Right renal pelvis (tissue), 4 donors: ENCODE results near the gene SDR42E2. TPM values are rescaled to one million over a fixed set of nuclear protein-coding genes. Genes with fewer than 3 reads are reported as not detected.
A peak's percentile ranks its signal among the peaks of the same experiment; 100 is the strongest.
"Not testable (repeated sequence)": the region's sequence is repeated elsewhere in the genome, so short reads cannot be mapped to it uniquely, and the experiment has no call there.

Experiments used
- DNase-seq, 4 donors: peaks; one replicate each; pipeline ENCODE4 v3.0.0-alpha.2; 2013; ENCODE audit warnings: low read depth in 4 of 4, low spot score in 3 of 4, missing footprints in 1 of 4
- polyA plus RNA-seq, 4 donors: library from polyadenylated mRNA; unstranded; fragments of 120-200 nt; gene quantifications; one replicate each; pipeline ENCODE4 v1.2.1, GENCODE V29; 2013; ENCODE audit not compliant: insufficient read length in 4 of 4

Gene SDR42E2
- polyA plus RNA-seq, 4 donors: 0.13 to 0.36 (median 0.18) TPM

DNA sequence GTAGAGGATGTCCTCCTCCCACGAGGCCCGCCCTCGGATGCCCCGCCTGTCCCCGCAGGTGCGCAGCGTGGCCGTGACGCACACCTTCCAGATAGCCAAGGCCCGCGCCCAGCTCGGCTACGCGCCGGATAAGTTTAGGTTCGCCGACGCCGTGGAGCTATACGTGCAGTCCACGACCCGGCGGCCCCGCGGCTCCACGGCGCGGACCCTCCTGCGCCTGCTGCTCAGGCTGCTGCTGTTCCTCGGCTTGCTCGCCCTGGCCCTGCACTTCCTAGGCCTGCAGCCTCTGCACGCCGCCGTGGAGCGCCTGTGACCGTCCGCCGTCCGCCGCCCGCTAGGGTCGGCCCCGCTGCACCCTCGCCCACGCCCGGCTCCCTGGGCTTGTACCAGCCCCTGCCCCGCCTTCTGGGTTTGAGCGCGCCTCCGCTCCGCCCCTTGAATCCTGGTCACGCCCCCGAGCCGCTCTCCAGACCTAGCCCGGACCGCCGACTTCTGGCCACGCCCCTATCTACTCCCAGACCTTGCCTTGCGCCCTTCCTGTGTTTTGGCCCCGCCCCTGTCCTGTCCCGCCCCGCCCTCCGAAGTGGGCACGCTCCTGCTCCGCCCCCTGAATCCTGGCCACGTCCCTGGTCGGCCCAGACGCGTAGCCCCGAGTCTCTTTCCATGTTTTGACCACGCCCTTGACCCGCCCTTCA, 27.9 kb downstream of the SDR42E2 start:
- peak in 2 of 4 donors; percentile 100 for DNase-seq

DNA sequence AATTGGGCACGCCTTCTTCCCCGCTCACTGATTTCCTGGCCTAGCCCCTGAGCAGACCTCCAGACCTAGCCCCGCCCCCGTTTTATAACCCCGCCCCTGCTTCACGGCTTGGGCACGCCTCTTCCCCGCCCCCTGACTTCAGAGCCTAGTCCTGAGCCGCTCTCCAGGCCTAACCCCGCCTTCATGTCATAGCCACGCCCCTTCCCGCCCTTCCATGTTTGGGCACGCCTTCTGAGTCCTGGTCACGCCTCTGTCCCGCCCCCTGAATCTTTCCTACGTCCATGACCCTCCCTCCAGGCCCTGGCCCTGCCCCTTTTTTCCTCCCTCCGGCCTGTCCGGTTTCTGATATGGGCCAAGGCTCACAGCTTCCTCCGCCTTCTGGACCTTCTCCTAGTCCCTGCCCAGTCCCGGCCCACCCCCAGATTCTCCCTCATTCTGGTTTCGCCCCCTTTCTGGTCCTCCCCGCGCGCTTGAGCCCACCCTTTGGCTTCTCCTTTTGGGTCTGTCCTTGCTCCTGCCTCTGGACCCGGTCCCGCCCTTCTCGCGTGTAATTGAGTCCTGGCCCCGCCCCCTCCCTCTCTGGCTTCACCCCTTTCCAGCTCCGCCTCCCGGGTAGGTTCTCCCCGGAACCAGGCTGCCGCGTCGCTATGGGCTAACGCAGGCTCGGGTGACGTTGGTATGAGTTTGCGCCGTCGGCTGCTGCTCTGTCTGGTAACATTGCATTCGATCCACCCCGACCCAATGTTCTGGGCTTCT, 28.6 kb downstream of the SDR42E2 start:
- DNase-seq: peak; percentile 94 to 100 (median 100)

DNA sequence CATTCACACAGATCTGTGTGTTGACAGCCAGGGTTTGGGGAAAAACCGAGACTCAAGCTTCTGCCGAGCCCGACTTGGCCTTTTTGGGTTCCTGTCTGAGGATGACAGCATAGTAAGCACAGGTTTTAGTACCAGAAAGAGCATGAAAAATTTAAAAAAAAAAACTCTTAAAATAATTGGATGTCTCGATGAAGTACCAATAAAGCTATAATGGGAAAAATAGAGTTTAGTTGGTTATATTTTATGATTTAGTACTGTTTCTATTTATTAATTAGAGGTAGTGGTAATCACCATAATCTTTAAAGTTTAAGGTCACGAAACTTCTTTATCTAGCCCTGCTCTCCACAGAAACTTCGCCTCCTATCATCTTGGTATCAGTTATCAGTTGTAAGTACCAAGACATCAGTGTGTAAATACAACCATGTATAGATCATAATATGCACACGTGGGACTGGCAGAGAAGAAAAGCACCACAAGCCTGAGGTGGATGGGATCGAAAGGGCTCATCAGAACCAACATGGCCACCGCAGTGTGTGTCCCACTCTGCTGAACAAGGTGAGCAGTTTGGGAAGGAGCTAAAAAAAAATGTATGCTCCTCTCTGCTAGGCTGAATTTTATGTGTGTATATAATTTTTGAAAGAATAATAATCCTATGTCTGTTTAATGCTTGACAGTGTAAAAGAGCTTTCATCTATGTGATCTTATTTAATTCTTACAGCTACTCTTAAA, 29.4 kb downstream of the SDR42E2 start:
- DNase-seq: peak in 1 of 4 donors; percentile 15

DNA sequence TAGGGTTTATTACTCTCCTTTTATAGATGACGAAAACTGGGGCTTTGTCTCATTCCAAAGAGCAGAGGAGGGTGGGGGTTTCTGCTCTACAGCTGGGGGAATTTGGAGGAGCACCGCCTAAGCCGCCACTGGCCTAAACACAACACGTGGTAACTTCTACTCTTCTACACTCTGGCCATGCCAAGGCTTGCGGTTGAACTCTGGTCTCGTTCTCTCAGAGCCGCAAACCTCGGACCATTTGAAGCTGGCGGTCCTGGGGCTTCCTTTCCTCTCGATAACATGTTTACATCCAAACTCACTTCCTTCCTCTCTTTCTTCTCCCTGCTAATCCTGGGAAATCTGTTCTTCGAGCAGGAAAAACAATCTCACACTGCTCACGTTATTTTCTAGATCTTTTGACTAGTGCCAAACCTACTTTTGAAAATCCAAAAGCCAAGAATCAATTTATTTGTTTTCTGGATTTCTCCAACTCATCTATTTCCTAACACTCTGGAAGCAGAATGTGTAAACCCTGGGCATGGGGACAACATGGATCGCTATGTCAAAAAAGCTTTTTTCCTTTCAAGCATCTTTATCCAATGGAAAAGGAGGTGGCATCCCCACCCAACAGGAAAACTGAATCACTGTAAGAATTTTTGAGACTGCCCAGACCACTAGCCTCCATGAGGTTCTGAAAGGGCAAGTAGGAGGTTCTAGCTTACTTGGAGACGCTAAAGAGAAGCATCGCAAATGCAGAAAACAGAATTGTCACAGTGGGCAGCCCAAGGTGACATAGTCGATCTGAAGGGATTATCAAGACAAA, 30.2 kb downstream of the SDR42E2 start:
- peak in 3 of 4 donors; percentile 38 to 53 (median 43) for DNase-seq

DNA sequence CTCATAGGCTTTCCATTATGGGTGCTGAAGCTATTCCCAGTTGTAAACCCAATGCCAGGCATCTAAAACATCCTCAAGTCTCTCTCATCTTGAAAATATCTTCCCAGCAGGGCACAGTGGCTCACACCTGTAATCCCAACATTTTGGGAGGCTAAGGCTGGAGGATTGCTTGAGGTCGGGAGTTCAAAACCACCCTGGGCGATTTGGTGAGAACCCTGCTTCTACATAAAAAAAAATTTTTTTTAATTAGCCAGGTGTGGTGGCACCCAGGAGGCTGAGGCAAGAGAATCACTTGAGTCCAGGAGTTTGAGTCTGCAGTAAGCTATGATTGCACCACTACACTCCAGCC, 30.7 kb downstream of the SDR42E2 start:
- DNase-seq: no peak

DNA sequence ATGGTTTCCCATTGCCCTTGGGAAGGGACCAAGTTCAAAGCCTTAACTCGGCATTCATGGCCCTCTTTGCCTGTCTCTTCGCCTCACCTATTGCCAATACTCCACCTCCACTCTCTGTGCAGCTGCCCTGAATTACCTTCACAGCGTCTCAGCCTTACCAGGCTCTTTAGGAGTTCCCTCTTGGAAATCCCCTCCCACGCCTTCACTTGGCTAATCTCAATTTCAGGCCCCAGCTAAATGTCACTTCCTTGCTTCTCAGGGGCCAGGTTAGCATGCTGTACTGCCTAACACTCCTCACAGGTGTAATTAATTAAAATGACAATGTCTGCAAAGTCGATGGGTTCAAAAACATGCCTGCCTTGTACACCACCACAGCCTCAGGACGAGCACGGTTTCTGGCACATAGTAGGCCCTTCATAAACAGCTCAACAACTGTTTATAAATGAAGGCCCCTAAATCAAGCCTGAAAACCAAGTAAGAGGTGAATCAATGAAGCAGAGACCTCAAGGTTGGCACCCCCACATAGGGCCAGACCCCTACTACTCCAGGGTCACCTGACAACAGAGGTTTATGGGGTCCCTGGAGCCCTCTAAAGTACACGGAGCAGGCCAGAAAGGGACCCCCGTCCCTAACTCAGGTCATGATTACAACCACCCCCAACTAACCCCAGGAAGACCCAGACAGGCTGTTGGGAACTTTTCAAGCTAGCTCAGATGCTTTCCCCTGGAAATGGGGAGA, 32.6 kb downstream of the SDR42E2 start:
- DNase-seq: no peak

DNA sequence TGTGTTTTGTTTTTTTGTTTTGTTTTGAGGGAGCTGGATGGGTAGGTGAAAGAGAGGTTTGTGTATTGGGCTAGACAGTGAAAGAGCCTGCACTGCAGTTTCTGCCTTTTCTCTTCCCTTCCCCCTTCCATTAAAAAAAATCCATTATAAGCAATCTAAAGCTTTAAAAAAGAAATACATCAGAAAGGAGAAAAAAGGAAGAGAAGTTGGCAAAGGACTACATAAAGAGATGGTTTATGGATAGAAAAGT, 33.1 kb downstream of the SDR42E2 start:
- DNase-seq: no peak

DNA sequence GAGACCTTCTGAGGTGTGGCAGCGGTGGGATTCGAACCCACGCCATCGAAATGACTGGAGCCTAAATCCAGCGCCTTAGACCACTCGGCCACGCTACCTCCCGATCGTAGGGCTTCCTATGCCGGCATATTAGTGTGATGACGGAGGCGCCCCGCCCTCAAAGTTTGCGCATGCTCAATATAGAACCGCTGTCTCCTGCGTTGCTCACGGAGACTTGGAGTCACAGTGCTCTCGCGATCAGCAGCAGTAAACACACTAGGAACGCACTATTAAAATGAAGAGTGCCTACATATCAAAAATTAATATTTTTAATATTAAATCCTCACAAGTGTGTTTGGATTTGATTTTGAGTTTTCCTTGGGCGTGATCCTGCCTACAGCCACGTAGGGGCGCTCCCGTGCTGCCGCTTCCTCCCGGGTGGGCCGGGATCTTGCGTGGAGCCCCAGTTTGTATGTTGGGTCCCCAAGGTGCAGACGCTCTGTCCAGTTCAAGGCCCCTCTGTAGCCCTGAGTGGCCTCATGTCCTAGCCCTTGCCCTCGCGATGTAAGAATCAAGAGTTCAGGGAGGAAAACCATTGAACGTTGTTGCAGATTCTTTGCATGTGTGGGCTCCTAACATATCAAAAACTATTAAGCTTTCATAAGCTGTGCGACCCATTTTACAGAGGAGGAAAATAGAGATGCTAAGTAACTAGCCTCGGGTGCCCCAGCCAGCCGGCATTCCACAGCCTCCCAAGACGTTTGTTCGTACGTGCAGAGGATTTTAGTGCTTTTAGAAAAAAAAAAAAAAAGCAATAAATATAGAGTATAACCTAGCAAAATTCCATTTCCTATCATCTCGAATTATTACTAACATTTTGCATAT, 33.6 kb downstream of the SDR42E2 start:
- DNase-seq: peak; percentile 89 to 92 (median 90)

DNA sequence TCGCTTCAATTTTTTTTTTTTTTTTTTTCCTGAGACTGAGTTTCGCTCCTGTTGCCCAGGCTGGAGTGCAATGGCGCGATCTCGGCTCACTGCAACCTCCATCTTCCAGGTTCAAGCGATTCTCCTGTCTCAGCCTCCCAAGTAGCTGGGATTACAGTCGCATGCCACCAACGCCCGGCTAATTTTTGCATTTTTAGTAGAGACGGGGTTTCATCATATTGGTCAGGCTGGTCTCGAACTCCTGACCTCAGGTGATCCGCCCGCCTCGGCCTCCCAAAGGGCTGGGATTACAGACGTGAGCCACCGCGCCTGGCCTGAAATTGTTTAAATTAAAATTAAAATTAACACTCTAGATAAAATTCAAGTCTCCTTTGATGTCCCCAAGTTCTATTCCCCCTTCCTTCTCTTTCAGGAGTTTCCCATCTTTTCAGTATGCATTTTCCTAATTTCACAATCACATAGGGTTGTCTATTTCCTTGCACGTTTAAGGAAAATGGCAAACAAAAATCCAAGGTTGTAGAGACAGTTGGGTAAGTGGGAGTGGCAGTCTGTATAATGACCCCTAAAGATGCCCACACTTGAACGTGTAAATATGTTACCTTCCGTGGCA, 34.4 kb downstream of the SDR42E2 start:
- not testable (repeated sequence) for DNase-seq

DNA sequence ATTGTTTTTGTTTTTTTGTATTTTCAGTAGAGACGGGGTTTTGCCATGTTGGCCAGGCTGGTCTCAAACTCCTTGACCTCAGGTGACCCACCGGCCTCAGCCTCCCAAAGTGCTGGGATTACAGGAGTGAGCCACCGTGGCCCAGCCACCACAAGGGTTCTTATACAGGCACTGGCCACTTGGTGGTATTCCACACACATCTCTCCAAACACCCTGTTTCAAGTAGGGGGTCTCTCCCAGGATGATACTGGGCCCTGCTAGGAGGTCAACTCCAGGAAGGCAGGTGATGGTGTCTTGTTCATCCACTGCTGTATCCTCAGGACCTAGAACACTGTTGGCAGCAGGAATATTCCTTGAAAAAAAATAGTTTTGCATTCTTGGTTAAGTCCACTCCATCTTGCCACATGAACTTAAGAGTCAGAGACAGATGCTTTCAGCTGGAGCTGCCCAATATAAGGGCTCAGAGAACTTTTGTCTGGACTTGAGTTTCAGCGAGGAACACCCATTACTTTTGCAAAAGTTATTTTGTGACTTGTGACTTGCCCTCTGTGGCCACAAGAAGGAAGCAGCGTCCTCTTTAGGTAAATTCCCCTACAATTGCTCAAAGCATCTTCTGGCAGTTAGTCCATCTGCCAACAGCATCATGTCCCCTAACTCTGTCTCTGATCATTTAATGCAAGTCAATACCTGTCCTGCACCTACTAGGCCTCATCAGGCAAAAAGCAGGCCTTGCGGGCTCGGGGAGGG, 36.4 kb downstream of the SDR42E2 start:
- DNase-seq: no peak

DNA sequence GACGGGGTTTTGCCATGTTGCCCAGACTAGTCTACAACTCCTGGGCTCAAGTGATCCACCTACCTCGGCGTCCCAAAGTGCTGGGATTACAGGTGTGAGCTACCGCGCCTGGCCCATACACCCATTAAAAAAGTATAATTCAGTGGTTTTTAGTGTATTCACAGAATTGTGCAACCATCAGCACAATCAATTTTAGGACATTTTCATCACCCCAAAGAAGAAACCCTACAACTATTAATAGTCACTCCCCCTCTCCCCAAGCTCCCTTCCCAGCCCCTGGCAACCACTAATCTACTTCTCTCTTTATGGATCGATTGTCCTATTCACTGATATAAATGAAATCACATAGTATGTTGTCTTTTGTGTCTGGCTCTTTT, 39.9 kb downstream of the SDR42E2 start:
- DNase-seq: no peak

DNA sequence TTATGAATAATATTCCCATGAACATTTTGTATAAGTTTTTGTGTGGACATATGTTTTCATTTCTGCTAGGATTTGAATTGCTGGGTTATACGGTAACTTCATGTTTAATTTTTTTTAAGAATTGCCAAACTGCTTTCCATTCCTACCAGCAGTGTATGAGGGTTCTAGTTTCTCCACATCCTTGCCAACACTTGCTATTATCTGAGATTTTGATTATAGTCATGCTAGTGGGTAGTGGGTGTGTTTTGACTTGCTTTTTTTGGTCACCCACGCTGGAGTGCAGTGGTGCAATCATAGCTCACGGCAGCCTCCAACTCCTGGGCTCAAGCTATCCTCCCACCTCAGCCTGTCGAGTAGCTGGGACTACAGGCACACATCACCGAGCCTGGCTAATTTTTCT, 40.8 kb downstream of the SDR42E2 start:
- no peak for DNase-seq

DNA sequence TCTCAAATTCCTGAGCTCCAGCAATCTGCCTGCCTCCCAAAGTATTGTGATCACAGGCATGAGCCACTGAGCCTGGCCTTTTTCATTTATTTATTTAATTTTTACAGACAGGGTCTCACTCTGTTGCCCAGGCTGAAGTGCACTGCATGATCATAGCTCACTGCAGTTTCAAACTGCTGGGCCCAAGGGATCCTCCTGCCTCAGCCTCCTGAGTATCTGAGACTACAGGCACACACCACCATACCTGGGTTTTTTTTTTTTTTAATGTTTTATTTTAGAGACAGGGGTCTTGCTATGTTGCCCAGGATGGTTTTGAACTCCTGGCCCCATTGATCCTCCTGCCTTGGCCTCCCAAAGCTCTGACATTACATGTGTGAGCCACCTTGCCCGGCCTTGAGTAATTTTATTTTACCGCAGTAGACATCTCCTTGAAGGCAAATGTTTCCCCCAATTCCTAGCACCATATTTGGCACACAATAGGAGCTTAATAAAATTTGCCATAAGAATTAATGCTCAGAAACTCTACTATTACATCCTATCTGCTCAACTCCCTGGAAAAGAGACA, 41.9 kb downstream of the SDR42E2 start:
- DNase-seq: no peak

DNA sequence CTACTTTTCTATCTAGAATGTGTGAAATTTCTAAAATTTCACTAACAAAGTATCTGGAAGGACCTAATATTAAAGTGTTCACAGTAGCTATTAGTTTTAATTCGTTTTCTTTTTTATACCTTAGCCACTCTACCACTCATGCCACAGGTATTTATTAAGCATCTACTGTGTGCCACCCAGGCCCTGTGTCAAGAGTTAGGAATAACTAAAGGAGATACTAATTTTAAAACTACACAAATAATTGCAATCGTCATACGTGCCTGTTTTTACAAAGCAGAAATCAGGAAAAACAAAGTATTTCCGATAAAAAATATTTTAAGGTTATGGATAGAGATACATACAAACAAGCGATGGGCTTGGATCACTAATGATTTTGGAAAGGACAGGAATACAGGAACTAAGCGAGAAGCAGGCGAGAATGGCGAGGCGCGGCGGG, 43.3 kb downstream of the SDR42E2 start:
- DNase-seq: no peak

DNA sequence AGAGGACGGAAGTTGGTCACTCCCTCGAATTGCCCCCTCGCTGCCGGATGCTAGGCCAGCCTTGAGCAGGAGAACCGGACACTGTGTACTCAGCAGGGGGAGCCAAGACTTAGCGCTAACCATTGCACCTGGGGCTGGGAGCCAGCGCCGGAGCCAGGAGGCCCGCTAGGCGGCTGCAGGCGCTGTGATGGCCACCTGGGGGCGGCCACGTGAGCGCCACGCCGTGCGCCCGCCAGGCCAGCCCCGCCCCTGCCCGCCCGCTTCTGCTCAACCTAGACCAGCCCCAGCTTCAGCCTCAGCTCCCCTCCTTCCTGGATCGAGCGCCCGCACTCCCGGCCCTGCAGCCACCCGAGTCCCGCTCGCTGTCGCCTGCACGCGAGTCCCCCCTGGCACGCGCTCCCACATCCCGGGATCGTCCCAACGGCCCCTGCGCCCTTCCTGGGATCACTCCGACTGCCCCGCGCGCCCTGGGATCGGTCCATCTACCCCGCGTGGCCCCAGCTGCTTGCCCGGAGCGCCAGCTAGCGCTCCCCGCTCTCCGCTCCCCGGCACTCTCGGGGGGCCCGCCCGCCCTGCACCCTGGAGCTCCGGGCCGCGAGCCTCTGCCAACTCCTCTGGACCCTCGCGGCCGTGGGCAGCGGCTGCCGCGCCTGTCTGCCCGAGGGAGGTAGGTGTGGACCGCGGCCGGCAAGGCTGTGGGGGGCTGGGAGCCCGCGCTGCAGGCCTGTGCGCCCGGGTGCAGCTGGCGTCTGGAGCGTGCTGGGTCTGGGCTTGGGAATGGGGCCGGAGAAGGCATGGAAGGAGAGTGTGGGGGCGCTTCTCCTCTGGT, 43.9 kb downstream of the SDR42E2 start, which contains the start of gene EEF2K:
EEF2K (plus strand) TSS at position 266 of the 829 bp plus-strand sequence. CDS start 19,452 bp downstream, outside the sequence.
- peak; percentile 83 to 88 (median 85) for DNase-seq

DNA sequence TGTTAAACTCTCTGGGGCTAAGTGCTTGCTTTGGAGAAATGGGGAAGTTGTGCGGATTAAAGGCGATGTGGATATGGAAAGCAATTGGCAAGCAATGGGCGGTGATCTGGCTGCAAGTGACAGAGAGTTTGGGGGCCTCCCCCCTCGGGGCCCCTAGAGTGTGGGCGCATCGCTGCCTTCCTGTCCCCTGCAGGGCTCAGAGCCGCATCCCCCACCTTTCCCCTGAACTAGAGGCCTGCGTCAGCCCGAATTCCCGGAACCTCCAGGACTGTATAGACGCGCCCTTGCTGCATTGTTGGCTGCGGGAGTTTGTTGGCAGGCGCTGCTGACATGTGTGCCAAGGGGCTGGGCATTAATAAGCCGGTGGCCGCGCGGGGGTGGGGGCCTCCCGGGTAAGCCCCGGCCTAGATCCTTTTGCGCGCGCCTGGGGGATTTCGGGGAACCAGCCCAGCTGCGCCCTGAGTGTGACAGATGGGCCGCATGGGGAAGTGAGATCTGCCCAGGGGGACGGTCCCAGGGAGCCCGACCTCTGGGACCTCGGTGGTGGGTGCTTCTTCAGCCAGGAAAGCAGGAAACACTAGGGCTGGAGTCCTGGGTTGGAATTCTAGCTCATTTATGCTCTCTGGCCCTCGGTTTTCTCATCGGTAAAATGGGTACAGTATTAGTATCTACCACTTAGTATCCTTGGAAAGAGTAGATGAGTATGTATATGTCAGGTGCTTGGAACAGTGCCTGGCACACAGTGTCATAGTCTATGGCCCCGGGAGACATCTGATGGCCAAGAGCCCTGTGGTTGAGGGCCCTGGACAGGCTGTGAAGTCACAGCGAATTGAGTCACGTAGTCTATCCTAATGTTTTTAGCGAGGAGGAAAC, 44.8 kb downstream of the SDR42E2 start:
- DNase-seq: no peak
